Upper lobe of right lung (tissue), 1 donor: Measurements from ENCODE around the gene NDUFS6. TPM values are rescaled to one million over a fixed set of nuclear protein-coding genes. Genes with fewer than 3 reads are reported as not detected.

Experiments used
- ATAC-seq: fragments of 200-7000 bp; cut with Tn5 transposase; one replicate; pipeline ENCODE4 v1.9.1; 2020; ENCODE audit warnings: mild to moderate bottlenecking, moderate library complexity
- DNase-seq: peaks from one replicate; pipeline ENCODE4 v3.0.0-alpha.2; 2020
- H3K27ac ChIP-seq: fragments of 200-600 bp; one replicate; pipeline ENCODE4 v1.8.0; 2022
- H3K27me3 ChIP-seq: fragments of 200-600 bp; one replicate; pipeline ENCODE4 v1.8.0; 2022; ENCODE audit warnings: mild to moderate bottlenecking
- H3K36me3 ChIP-seq: fragments of 200-600 bp; one replicate; pipeline ENCODE4 v1.8.0; 2022
- H3K4me1 ChIP-seq: fragments of 200-600 bp; one replicate; pipeline ENCODE4 v1.8.0; 2022
- H3K4me3 ChIP-seq: fragments of 200-600 bp; one replicate; pipeline ENCODE4 v1.8.0; 2022; ENCODE audit warnings: mild to moderate bottlenecking
- H3K9me3 ChIP-seq: fragments of 200-600 bp; one replicate; pipeline ENCODE4 v1.8.0; 2022
- intact Hi-C: fragments of 100-400 bp; cut with DNase I; formaldehyde crosslinking; loops from one replicate; pipeline ENCODE4 v1.11.0; 2022
- total RNA-seq: library from RNA; stranded (reverse); fragmentation: NEBNext Ultra II Directional; extraction: Animal tissue kit (Norgen Biotek cat#: 25700); gene quantifications from one replicate; pipeline ENCODE4 v1.2.1, GENCODE V29; 2021
- TF ChIP-seq, protein P1 (sequence below): fragments of 200-600 bp; IDR thresholded peaks from one replicate; pipeline ENCODE4 v1.8.0; 2022; ENCODE audit warnings: antibody characterized with exemption
- donor health status: DM: no; HTN: yes; CAD: no; lungs with severe emphysema.

NDUFS6 gene
- total RNA-seq, 1 donor from 2014 or later = 23.5 TPM

DNA sequence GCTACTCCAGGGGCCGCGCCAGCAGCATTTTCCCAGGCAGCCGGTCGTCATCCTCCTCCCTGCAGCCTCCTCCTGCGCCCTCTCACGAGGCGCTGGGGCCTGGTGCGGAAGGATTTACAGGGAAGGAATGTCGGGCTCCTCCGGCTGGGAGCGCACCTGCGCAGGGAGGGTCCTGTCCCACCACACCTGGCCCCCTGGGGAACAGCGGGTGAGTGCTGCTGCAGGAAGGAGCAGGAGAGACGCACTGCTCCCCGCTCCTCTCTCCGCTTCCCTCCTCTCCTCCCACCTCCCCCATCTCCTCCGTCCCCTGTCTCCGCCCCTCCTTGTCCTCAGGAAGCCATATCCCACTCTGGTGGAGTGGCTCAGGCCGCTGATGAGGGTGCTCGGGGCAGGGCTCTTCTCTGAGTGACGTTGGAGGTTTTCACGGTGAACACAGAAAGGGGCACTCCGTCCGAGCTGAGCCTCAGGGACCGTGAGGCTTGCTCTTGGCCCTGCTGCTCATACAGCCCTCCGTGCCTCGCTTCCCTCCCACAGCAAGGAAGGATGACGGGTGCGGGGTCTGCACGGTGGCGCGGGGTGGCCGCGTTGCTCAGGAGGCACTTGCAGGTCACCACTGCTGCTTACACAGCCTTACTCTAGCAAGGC is 50.2 kb downstream of the NDUFS6 start:
- Histone ChIP-seq H3K4me1 (no peaks in the 10 kb centered on the region), H3K4me3 (no peak overlapping the region), H3K9me3 (no peaks in the 10 kb centered on the region), H3K27ac (no peak overlapping the region), H3K27me3 (peaks cover 71% of the 10 kb centered on the region), H3K36me3 (no peaks in the 10 kb centered on the region)
- TF ChIP-seq, protein P1, sequence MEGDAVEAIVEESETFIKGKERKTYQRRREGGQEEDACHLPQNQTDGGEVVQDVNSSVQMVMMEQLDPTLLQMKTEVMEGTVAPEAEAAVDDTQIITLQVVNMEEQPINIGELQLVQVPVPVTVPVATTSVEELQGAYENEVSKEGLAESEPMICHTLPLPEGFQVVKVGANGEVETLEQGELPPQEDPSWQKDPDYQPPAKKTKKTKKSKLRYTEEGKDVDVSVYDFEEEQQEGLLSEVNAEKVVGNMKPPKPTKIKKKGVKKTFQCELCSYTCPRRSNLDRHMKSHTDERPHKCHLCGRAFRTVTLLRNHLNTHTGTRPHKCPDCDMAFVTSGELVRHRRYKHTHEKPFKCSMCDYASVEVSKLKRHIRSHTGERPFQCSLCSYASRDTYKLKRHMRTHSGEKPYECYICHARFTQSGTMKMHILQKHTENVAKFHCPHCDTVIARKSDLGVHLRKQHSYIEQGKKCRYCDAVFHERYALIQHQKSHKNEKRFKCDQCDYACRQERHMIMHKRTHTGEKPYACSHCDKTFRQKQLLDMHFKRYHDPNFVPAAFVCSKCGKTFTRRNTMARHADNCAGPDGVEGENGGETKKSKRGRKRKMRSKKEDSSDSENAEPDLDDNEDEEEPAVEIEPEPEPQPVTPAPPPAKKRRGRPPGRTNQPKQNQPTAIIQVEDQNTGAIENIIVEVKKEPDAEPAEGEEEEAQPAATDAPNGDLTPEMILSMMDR = no peak
- DNase-seq (no peak), ATAC-seq (no peak)
- intact Hi-C loops = no loop called here

DNA sequence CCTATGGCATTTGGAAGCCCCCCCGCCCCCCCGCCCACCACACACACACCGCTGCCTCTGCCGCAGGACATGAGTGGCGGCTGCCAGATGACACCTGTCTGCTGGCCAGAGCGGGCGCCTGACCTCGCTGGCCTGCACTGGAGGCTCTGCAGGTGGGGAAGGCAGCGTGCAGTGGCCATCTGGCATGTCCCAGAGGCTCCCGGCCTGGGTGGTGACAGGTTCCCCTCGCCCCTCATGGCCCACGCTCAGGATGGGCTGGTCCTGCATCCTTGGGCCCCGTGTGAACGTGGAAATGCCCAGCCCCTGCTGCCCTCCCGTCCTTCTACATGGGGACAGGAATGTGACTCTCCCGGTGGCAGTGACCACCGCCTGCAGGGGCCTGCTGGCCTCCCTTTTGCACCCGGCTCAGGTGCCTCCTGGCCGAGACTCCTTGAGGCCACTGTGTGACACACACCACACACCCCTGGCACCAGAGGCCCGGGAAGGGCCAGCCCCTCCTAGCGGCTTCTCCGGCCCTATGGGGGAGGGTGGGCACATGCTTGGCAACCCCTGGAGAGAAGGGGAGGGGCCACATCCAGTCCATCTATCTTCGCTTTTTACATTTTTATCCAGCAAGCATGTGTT is 51.2 kb downstream of the NDUFS6 start:
- DNase-seq = no peak

DNA sequence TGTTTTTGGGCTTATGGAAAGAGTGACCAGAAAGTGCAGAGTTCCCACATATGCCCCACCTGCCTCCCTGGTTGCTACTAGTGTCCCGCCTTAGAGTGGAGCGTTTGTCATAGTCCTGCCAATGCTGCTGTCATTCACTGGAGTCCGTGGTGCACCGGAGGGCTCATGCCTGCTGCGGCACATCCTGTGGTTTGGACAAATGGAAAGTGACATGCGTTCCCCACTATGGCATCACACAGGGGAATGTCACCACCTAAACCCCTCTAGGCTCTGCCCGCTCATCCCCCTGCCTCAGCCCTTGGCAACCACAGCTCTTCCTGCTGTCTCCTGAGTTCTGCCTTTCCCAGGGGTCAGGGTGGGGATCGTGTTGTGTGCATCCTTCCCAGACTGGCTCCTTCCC is 52.3 kb downstream of the NDUFS6 start:
- TF ChIP-seq, protein P1 = no peak
- intact Hi-C loops = no loop called here

More for the DNA sequence above, 51.2 kb downstream of the NDUFS6 start:
- H3K27me3 ChIP-seq = peaks cover 77% of the 10 kb centered on the region
- H3K27ac ChIP-seq = no peak overlapping the region
- no peaks in the 10 kb centered on the region for H3K9me3 ChIP-seq
- no peak for ATAC-seq
- no peak overlapping the region for H3K4me3 ChIP-seq
- no peaks in the 10 kb centered on the region for H3K36me3 ChIP-seq
- intact Hi-C loops = no loop called here
- TF ChIP-seq, protein P1 = no peak
- H3K4me1 ChIP-seq = no peaks in the 10 kb centered on the region

DNA sequence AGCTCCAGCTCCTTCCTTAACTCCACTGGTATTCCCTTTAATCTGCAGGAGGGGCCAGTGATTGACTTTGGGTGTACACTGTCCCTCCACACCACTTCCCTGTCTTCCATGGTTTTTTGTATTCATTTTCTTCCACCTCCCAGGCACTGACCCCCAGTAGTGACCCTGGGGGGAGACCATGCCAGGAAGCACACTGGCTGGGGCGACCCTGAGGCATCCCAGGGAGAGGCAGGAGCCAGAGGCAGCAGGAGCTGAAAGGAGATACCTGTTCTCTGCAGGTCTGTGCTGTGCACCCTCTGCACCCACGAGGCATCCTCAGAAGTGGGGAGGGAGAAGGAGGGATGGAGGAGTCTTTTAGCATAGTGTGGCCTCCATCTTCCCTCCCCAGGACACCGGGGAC is 53.9 kb downstream of the NDUFS6 start:
- no peak for DNase-seq
- Histone ChIP-seq H3K27ac (no peak overlapping the region), H3K27me3 (peaks cover 61% of the 10 kb centered on the region), H3K9me3 (no peaks in the 10 kb centered on the region), H3K4me3 (no peak overlapping the region), H3K4me1 (no peaks in the 10 kb centered on the region), H3K36me3 (no peaks in the 10 kb centered on the region)
- TF ChIP-seq, protein P1 = no peak
- no peak for ATAC-seq
- intact Hi-C loops = no loop called here

More for the DNA sequence above, 52.3 kb downstream of the NDUFS6 start:
- Histone ChIP-seq H3K4me3 (no peak overlapping the region), H3K27ac (no peak overlapping the region), H3K9me3 (no peaks in the 10 kb centered on the region), H3K36me3 (no peaks in the 10 kb centered on the region), H3K4me1 (no peaks in the 10 kb centered on the region), H3K27me3 (peaks cover 76% of the 10 kb centered on the region)
- no peak for ATAC-seq
- DNase-seq = no peak

DNA sequence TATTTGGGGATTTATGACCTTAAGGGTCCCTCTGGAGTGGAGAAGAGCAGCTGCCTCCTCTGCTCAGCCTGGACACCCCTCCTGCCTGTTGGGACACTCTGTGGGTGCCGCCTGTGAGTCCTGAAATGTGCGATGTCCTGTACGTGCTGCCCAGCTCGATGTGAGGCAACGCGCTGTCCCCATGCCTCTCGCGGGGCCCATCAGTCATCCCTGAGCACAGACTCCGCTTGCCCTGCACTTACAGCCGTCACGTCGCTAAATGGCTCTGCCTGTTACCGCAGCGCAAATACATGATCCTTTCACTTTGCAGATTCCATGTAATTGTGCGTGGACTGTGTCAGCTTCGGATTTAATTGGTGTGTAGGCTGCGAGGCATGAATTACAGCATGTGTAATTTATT is 54.4 kb downstream of the NDUFS6 start:
- Histone ChIP-seq H3K4me3 (no peak overlapping the region), H3K27me3 (peaks cover 55% of the 10 kb centered on the region), H3K4me1 (no peaks in the 10 kb centered on the region), H3K27ac (no peak overlapping the region), H3K36me3 (no peaks in the 10 kb centered on the region), H3K9me3 (no peaks in the 10 kb centered on the region)
- TF ChIP-seq, protein P1 = no peak
- DNase-seq (no peak), ATAC-seq (no peak)
- intact Hi-C loops = no loop called here
